ENCODE results near the gene MYBBP1A. TPM values are rescaled to one million over a fixed set of nuclear protein-coding genes. Genes with fewer than 3 reads are reported as not detected.

The MYBBP1A gene
- total and polyA plus RNA-seq, 9 of the 15 experiments (the other 6 are each of a cell fraction or from before 2014, with no cell fraction given) = 2.0 to 114 (median 47.2) TPM

DNA sequence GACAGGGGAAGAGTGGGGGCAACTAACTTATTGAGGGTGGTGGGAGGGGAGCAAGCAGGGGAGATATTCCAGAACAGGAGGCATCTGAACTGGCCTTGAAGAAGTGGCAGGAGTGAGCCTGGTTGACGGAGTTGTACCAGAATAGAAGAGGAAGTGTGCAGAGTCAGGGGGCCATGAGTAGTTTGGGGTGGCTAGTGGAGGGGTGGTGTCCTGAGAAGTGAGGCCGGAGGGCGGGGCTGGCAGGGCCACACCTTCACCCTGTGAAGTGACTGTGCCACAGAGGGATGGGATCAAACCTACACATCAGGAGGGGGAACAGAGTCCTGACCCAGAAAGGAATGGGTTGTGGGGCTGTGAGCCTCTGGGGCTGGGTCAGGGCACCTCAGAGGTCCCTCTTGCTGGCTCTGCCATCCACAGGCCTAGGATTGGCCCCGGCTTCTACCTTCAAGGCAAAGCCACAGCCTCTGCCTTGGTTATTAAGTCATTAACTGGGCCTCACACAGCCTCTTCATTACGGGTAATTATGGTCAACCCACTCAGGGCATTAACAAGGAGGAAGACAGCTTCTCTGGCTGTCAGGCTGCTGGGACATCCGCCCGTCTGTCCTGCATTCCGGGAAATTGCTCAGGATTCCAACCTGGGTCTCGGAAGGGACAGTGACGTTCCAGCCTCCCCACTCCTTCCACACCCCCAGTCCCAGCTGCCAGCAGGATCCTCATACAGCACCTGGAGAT, 43.8 kb downstream of the MYBBP1A start:
- Histone ChIP-seq H3K9me3 (replicated peaks; ENCODE audit: control insufficient read depth, insufficient read depth, low read depth, low read length) (no peaks in the 10 kb centered on the region), H2AFZ (ENCODE audit: low read depth, low read length) (no peak overlapping the region), H3K27ac (ENCODE audit: extremely low read depth, low read depth, low read length) (no peak overlapping the region), H3K9ac (ENCODE audit: insufficient read depth in 1 of 2, low read depth in 2 of 2, low read length in 2 of 2) (no peak overlapping the region), H3K36me3 (ENCODE audit: control insufficient read depth, insufficient read depth, low read length) (no peaks in the 10 kb centered on the region), H3K27me3 (ENCODE audit: control insufficient read depth in 2 of 2, insufficient read depth in 2 of 2, low read length in 2 of 2) (peaks cover 0 to 64% of the 10 kb centered on the region in 2 experiments; a peak in 2 of 5 replicates), H3K4me2 (ENCODE audit: insufficient read depth, low read length) (no peak overlapping the region), H3K9me1 (ENCODE audit: control insufficient read depth, insufficient read depth, low read length) (no peaks in the 10 kb centered on the region), H3K4me1 (replicated peaks in 1 of 2; ENCODE audit: control insufficient read depth in 2 of 2, insufficient read depth in 2 of 2, low read length in 2 of 2) (peaks cover 1 to 33% of the 10 kb centered on the region in 2 experiments; a peak in 4 of 5 replicates), H4K20me1 (replicated peaks; ENCODE audit: control insufficient read depth, insufficient read depth, low read length) (peaks cover 8% of the 10 kb centered on the region), H3K4me3 (no peak overlapping the region), H3K79me2 (ENCODE audit: control insufficient read depth, insufficient read depth, low read length) (no peaks in the 10 kb centered on the region)
- intact Hi-C loops (cut with micrococcal nuclease) = no loop called here
- FAIRE-seq (no peak), DNase-seq (ENCODE audit: extremely low read depth in 1 of 4, low spot score in 3 of 4) (no peak), ATAC-seq (no peak)
- in situ Hi-C loops (cut with MboI) = no loop called here
- 5% methylated on average over 7 of the region's 10 CpGs for WGBS (ENCODE audit: insufficient coverage, low coverage, missing lambda C conversion rate)
- BruUV-seq (replicated peaks) = no TSS peak
- CTCF ChIA-PET (ENCODE audit: low intra/inter-chr PET ratio) = no interaction called here
- POLR2A ChIA-PET = no interaction called here
- TF ChIP-seq RUNX1 (IDR thresholded peaks at IDR 0.05; ENCODE audit: low read depth) (no peak), MAFG (tag; conservative IDR thresholded peaks at IDR 0.05) (no peak), HNRNPH1 (optimal IDR thresholded peaks at IDR 0.05; ENCODE audit: low read depth, low read length) (no peak), ZNF551 (CRISPR knock-in tag; IDR thresholded peaks at IDR 0.05) (no peak), BRF1 (IDR thresholded peaks at IDR 0.05; ENCODE audit: borderline replicate concordance, extremely low read depth, insufficient read length) (no peak), MEIS2 (IDR thresholded peaks at IDR 0.05; ENCODE audit: partially characterized antibody) (no peak), SNIP1 (IDR thresholded peaks at IDR 0.05; ENCODE audit: low read depth) (no peak)
- TF ChIP-seq, protein P1, sequence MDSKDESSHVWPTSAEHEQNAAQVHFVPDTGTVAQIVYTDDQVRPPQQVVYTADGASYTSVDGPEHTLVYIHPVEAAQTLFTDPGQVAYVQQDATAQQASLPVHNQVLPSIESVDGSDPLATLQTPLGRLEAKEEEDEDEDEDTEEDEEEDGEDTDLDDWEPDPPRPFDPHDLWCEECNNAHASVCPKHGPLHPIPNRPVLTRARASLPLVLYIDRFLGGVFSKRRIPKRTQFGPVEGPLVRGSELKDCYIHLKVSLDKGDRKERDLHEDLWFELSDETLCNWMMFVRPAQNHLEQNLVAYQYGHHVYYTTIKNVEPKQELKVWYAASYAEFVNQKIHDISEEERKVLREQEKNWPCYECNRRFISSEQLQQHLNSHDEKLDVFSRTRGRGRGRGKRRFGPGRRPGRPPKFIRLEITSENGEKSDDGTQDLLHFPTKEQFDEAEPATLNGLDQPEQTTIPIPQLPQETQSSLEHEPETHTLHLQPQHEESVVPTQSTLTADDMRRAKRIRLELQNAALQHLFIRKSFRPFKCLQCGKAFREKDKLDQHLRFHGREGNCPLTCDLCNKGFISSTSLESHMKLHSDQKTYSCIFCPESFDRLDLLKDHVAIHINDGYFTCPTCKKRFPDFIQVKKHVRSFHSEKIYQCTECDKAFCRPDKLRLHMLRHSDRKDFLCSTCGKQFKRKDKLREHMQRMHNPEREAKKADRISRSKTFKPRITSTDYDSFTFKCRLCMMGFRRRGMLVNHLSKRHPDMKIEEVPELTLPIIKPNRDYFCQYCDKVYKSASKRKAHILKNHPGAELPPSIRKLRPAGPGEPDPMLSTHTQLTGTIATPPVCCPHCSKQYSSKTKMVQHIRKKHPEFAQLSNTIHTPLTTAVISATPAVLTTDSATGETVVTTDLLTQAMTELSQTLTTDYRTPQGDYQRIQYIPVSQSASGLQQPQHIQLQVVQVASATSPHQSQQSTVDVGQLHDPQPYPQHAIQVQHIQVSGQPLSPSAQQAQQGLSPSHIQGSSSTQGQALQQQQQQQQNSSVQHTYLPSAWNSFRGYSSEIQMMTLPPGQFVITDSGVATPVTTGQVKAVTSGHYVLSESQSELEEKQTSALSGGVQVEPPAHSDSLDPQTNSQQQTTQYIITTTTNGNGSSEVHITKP (IDR thresholded peaks at IDR 0.05; ENCODE audit: partially characterized antibody) = no peak
- TF ChIP-seq, protein P2, sequence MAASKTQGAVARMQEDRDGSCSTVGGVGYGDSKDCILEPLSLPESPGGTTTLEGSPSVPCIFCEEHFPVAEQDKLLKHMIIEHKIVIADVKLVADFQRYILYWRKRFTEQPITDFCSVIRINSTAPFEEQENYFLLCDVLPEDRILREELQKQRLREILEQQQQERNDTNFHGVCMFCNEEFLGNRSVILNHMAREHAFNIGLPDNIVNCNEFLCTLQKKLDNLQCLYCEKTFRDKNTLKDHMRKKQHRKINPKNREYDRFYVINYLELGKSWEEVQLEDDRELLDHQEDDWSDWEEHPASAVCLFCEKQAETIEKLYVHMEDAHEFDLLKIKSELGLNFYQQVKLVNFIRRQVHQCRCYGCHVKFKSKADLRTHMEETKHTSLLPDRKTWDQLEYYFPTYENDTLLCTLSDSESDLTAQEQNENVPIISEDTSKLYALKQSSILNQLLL (CRISPR knock-in tag; IDR thresholded peaks at IDR 0.05; ENCODE audit: borderline replicate concordance) = no peak
- TF ChIP-seq, protein P3, sequence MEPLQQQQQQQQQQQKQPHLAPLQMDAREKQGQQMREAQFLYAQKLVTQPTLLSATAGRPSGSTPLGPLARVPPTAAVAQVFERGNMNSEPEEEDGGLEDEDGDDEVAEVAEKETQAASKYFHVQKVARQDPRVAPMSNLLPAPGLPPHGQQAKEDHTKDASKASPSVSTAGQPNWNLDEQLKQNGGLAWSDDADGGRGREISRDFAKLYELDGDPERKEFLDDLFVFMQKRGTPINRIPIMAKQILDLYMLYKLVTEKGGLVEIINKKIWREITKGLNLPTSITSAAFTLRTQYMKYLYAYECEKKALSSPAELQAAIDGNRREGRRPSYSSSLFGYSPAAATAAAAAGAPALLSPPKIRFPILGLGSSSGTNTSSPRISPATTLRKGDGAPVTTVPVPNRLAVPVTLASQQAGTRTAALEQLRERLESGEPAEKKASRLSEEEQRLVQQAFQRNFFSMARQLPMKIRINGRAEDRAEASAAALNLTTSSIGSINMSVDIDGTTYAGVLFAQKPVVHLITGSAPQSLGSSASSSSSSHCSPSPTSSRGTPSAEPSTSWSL (CRISPR knock-in tag; IDR thresholded peaks at IDR 0.05; ENCODE audit: borderline replicate concordance) = no peak
- TF ChIP-seq, protein P4, sequence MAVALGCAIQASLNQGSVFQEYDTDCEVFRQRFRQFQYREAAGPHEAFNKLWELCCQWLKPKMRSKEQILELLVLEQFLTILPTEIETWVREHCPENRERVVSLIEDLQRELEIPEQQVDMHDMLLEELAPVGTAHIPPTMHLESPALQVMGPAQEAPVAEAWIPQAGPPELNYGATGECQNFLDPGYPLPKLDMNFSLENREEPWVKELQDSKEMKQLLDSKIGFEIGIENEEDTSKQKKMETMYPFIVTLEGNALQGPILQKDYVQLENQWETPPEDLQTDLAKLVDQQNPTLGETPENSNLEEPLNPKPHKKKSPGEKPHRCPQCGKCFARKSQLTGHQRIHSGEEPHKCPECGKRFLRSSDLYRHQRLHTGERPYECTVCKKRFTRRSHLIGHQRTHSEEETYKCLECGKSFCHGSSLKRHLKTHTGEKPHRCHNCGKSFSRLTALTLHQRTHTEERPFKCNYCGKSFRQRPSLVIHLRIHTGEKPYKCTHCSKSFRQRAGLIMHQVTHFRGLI (CRISPR knock-in tag; IDR thresholded peaks at IDR 0.05) = no peak
- TF ChIP-seq, protein P5, sequence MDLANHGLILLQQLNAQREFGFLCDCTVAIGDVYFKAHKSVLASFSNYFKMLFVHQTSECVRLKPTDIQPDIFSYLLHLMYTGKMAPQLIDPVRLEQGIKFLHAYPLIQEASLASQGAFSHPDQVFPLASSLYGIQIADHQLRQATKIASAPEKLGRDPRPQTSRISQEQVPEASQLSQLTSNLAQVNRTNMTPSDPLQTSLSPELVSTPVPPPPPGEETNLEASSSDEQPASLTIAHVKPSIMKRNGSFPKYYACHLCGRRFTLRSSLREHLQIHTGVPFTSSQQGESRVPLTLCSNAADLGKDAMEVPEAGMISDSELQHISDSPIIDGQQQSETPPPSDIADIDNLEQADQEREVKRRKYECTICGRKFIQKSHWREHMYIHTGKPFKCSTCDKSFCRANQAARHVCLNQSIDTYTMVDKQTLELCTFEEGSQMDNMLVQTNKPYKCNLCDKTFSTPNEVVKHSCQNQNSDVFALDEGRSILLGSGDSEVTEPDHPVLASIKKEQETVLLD (IDR thresholded peaks at IDR 0.05) = no peak

Data from K562 (cell line).